ENCODE results near the gene COL5A1. TPM values are rescaled to one million over a fixed set of nuclear protein-coding genes. Genes with fewer than 3 reads are reported as not detected.
"Not testable (repeated sequence)": the region's sequence is repeated elsewhere in the genome, so short reads cannot be mapped to it uniquely, and the experiment has no call there.

The COL5A1 gene
- polyA plus RNA-seq, 12 donors: 97.3 to 862 (median 434) TPM

DNA sequence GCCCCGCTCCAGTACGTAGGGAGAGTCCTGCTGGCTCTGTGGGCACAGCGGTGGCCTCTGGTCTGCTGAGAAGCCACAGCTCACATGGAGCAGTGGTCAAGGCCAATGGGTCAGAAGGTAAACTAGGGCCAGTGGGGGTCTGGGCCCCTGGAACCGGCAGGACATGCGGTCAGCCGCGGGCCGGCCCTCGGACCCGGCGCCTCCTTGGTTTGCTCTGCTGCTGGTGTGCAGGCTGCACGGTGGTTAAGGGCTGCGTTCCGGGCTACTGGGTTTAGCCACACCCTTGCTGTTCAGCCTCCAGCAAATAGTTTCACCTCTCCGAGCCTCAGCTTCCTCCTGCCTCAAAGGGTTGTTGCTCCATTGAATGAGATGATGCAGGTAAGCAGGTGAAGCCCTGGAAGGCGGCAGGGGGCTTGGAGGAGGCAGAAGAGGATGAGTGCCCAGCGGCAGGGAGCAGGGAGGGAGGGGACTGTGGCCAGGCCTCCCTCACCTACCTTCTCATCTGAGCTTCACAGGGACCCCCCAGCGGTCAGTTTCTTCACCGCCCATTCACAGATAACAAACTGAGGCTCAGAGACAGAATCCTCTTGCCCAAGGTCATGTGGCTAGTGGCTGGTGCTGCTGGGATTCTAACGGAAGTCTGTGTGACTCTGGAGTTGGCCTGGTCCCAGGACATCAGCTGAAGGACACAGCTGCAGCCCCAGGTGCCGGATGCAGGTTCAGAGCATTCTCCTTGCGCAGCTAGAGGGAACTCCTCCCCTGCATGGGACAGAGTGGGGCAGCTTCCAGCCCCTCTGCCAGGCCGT, 3.7 kb upstream of the COL5A1 start:
- no peak for DNase-seq

DNA sequence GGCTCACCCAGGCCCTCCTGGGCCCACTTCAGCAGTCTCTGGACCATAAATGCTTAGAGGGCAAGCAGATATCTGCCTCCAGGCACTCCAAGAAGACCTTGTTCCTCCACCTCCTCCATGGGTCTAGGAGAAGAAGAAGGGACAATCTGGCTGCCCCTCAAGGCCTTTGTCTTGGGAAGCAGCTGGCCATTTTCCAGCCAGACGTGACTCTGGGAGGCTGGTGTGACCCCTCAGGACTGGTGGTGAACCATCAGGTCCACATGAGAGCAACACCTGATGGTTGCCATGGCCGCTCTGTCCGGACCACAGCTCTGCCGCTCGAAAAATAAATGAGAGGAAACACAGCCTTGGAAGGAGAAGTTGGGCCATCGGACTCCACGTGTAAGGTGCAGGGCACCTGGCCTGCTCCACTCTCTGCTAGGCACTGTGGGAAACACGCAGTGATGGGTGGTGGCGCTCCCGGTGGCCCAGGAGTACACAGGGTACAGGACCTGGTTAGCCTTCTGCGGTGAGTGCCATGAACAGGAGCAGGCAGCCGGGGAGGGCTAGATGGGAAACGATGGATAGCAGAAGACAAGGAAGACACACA, 3.0 kb upstream of the COL5A1 start:
- no peak for DNase-seq

DNA sequence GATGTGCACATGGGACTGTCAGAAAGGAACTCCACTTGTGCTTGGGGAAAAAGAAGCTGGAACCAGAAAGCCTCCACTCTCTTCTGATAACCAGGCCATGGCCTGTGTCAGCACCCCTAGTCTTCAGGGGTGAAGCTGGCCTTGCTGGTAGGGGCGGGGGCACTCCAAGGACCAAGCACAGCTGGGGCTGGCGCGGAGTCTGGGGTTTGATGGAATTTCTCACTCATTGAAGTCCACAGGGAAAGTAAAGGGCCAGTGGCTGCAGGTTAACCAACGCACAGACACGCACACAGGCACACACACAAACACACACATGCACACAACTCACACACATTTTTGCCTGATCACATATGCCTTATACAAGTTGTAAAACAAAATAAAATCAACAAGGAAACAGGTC, 1.6 kb upstream of the COL5A1 start:
- DNase-seq: no peak

DNA sequence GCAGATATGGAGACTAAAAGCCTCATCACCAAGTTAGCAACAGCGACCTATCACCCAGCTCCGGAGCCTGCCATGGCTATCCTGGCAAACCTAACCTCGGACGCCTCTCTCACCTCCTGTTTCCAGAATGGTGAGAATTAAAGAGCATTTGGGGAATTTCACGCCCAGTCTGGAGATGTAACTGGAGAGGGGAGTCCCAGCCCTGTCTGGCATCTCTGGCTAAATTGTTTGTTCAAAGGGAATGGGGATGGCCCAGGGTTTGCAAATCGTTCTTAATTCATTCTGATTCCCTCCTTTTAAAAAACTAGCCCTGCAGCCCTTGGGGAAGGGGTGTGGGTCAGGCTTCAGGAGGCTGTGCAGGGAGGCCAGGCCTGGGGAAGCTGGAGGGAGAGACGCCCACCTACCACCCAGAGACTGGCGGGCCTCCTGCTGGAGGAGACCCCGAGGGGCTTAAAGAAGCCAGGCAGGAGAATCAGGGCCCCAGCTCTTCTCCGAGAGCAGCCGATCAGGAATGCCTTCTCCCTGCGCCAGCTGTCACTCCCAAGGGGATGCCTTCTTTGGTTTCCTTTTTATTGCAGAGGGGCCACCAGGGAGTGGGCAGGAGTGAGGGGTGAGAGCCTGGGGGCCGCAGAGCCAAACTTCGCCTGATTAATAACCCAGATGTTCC, 964 bp upstream of the COL5A1 start:
- DNase-seq: no peak

DNA sequence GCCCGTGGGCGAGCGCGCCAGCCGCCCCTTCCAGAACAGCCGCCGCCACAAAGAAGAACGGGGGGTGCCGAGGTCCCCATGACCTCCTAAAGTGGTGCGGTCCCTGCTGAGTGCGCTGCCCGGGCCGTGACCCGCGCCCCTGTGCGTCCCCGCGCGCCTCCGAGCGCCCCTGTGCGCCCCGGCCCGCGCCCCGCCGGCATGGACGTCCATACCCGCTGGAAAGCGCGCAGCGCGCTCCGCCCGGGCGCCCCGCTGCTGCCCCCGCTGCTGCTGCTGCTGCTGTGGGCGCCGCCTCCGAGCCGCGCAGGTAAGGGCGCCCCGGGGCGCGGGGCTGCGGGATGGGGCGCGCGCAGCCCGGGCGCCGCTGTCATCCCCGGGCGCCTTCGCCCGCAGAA, 384 bp downstream of the COL5A1 start:
- no peak for DNase-seq

DNA sequence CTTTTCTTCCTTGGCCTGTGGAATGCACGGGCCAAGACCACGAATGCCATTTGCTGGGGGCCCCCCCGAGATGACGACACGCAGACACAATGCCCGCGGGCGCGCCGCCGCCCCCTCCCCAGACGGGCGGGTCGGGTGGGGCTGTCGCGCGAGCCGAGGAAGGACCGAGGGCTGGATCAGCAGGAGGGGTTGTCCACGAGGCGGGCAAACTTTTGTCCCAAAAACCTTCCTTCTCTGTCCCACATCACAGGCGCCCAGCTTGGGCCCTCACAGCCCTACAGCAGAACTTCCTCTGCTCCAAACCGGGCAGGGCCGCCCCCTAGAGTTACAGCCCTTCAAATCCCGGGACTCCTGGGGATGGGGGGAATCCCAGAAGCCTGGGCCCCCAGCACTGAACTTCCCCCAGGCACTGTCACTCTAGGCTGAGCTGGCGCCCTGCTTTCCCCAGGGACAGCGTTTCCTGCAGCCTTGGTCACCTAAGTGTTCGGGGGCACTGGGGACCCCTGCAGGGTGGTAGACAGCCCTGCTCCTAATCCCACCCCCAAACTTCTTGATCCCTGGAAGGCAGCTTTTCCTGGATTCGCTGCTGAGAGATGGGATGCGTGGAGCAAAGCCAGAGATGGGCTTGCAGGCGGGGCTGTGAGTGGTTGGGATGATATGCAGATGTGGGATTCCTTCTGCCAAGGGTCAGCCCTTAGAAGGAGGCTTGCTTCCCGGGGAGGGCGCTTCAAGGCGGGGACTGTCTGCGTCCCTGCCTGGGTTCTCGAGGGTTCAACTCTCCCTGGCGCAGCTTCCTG, 980 bp downstream of the COL5A1 start:
- peak; percentile 81 for DNase-seq

DNA sequence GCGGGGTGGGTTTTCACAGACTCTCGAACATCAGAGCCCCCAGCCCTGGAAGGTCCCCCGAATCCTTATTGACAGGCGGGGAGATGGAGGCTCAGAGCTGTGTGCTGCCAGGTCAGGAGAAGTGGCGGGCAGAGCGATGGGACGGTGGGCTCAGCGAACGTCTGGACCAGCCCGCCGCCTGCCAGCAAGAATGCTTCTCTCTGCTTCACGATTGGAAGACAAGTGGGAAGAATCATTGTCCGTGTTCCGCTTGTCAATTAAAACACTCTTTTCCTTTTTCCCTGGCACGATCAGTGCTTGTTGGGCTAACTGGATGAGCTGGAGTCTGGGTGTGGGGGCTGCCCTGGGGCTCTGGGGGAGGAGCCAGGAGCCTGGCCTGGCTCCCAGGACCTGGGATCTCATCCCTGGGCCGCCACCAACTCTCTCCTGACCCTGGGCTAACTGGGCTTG, 1.6 kb downstream of the COL5A1 start:
- DNase-seq: no peak

DNA sequence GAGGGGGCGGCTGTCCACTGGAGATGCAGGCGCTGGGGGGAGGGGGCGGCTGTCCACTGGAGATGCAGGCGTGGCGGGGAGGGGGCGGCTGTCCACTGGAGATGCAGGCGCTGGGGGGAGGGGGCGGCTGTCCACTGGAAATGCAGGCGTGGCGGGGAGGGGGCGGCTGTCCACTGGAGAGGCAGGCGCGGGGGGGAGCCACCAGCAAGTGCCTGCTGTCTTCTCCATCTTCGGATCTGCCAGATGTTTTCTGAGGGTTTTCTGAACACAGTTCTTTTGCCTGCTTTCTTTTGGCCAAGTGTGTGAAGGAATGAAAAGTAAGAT, 2.8 kb downstream of the COL5A1 start:
- DNase-seq: not testable (repeated sequence)

DNA sequence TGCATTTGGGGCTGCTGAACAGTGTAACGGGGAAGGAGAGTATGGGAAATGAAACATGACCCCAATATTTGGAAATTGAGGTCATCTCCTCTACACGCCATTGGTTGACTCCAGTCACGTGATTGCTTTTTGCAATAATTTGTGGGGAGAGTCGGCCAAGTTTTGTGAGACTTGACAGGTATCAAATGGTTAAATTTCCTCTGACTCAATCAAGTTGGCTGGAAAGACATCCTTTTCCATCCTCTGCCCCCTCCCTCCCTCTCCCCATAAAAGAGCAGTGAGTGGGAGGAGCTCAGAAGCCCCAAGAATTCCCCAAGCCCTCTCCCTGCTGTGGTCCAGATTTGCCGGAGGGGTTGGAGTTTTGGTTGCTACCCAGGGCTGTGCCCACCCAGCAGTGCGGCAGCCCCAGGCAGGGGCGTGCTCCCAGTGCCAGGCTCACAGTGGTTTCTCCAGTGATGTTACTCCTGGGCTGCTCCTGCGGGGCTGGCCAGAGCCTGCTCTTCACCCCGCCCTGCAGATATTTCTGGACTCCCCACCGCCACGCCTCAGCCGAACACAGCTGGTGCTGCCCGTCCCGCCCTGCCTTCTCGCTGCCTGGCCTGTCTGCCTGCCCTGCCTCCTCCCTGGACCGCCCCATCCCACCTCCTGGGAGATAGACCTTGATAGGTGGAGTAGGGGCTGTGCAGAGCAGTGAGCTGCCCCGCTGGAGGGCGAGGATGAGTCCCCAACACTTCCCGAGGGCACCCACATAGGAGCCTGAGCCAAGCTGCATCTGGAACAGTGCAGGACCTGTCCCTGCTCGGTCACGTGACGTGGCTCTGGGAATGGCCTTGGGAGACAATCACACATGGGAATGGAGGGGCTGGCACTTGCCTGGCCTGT, 3.4 kb downstream of the COL5A1 start:
- DNase-seq: peak; percentile 96

DNA sequence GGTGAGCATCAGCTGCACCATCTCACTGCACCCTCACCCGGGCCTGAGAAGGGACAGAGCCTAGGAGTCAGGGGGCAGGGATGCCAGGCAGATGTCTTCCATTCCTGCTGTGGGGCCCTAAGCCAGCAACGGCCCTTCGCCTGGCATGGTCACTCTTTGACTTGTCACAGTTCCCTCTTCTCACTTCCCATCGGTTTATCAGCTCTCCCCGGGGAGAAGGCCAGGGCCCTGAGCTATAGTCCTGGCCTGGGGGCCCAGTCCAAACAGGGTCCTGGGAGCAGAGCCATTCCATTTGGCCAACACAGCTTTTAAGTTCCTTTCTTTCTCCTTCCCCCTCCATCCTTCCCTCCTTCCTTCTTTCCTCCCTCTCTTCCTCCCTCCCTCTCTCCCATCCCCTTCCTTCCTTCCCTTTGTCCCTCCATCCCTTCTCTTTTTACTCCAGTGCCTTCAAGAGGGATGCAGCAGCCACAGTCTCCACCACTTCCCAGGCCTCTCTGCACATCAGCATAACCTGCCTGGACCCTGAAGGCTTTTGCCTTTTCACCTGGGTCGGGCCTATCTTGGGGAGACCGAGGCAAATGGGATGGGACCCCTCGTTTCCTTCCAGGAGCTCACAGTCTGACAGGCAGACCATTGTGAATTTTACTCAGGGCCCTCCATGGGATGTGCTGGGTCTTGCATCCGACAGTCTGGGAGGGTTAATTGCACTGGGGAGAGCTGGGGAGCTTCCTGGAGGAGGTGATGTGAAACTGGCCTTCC, 4.2 kb downstream of the COL5A1 start:
- no peak for DNase-seq

DNA sequence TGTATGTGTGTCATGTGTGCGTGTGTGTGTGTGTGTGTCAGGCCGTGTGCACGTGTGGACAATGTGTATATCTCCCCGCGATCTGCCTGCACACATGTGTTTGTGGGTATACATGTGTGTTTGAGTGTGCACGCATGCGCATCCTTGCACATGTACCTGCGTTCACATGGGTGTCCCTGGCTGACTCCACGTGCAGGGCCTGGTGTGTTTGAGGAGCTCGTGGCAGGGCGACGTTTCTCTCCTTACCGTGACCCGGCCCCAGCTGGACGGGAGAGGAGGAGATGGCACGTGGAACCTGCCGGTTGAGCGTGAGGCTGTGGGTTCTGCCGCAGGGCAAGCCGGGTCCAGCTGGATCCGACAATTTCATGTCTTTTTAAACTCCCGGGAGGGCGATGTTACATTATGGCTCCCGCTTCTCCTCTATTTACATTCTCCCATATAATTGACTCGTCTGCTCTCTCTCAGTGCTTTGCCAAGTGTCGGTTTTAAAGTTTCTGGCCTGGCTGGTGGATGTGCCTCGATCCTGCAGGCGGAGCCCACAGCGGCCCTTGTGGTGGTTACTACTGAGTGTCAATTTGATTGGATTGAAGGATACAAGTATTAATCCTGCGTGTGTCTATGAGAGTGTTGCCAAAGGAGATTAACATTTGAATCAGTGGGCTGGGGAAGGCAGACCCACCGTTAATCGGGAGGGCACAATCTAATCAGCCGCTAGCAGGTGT, 5.9 kb downstream of the COL5A1 start:
- no peak for DNase-seq

DNA sequence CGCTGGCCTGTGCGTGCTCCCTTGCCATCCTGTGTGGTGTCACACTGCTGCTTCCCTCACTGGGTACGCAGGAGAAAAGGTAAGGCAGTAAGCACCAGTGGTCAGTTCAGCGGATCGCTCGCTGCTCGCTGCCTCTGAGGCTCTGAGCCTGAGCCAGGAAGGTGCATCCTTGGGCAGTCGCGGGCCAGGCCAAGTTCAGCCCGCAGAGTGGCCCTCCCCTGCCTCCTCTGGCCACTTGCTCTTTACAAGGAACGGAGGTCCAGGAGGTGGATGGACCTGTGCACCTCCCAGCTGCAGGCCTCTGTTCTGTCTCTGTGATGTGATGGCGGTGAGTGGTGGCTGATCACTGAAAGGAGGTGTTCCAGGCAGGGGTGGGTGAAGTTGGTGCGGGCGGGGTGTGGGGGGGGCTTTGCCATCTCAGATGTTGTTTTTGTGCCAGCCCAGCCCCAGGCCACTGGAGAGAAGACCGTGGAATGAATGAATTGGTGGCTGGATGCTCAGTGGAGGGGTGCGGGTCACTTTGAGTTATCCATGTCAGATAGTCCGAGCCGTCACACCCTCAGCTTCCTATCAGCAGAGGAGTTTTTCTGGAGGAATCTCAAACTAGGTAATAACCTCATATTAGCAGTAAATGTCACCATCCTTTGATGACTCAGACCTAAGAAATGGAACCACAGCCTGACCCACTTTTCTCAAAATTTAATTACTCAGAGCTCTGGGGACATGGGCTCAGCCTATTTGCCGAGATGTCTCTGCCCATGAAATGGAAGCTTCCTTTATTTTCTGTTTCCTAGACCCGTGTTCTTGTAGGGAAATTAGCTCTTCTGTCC, 7.3 kb downstream of the COL5A1 start:
- no peak for DNase-seq

DNA sequence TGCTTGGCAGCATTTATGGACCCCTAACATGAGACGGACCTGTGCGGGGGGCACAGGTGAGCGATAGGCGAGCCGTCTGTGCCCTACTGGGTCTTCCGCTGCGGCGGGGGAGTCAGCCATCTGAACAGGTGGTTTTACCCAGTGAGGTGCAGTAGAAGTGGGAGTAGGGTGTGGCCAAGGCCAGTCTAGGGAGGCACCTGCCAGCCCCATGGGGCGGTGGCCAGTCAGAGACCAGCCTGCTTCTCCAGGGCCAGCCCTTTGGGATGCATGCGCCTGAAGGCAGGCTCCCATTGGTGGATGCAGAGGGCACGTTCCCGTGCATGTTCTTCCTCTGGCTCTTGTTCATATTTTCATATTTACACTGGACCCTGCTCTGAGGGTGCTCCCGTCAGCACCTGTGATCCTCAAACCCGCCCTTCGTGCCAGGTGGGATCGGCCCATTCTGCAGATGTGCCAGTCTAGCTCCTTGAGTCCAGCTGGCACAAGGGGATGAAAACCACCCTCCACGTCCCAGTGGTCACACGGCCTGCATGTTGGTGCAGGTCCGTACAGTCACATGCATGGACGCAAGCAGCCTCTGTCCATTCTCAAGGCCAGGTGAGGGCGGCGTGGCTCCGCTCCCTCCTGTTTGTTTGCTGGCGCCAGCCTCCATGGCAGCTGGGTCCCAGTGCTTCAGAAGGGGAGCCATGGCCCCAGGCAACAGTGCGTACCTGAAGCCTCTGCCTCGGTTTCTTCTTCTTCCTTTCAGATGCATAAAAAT, 9.0 kb downstream of the COL5A1 start:
- DNase-seq: no peak

DNA sequence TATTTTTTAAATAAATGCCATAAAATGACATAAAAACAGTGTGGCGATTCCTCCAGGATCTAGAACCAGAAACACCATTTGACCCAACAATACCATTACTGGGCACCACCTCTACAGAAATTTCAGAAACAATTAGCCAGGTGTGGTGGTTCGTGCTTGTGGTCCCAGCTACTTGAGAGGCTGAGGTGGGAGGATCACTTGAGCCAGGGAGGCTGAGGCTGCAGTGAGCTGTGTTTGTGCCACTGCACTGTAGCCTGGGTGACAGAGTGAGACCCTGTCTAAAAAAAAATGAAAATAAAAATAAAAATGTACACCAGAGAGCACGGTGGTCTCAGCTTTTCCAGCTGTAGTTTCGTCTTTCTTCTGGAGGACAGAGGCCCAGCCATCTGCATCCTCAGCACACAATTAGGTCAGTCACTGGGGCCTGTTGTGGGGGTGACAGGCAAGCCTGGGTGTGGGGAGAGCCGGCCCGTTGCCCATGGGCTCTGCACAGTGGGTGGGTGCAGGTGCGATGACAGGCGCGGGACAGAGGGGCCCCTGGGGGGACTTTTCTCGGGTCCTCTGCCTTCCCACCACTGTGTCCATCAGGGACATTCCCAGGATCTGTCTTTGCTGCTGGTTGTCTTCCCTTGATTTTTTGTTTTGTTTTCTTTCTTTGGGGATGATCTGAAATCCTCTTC, 9.8 kb downstream of the COL5A1 start:
- no peak for DNase-seq

DNA sequence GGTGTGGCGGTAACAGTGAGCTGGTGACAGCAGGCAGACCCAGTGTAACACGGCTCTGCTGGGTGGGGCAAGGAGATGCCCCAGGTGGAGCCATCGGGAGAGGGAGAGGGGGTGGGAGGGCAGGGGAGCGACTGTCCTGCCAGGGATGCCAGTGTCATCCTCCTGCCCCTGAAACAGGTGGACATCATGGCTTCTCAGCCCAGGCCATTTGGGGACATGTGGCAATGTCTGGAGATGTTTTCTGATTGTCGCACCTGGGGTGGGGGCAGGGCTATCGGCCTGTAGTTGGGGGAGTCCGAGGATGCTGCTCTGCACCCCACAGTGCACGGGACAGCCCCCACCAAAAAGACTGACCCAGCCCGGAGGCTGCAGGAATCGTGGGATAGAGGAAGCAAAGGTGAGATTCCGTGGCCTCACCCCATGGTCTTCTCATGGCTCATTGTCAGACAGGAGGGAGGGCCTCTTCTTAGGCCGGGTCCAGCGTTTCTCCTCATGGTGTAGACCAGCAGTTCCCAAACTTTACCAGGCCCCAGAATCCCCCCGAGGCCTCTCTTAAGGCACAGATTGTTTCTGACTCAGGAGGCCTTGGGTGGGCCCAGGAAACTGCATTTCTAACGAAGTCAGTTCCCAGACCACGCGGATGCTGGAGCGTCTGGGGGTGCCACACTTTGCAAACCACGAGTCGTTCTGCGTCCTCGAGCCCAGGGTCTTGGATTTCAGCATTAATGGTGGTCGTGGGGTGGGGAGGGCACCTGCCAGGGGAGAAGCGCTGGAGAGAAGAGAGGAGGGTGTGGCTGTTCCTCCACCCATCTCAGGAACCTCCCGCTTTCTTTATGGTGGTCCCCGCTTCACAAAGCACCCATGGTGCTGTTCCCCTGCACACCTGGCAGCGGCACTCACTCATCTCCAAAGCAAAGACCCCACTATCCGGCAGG, 11.0 kb downstream of the COL5A1 start:
- no peak for DNase-seq

DNA sequence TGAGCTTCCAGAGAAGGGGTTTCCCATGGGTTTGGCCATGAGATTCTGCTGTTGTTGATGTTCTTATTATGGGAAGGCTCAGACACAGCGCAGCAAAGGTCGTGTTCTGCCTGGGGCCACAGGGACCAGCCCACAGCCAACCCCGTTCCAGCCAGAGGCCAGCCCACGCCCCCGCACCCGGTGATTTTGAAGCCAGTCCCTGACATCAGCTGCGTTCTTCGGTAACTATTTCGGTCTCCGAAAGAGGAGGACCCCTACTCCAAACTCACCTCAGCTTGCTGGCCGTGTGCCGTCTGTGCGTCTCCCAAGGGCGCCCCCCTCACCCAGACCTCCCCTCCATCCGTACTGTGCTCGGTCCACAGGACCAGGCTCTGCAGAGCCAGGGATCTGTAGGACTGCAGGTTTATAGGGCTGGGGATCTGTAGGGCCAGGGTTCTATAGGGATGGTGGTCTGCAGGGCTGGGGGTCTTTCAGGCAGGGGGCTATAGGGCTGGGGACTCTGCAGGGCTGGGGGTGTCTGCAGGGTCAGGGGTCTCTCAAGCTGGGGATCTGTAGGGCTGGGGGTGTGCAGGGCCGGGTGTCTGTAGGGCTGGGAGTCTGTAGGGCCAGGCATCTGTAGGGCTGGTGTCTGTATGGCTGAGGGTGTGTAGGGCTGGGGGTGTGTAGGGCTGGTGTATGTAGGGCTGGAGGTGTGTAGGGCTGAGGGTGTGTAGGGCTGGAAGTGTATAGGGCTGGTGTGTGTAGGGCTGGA, 11.8 kb downstream of the COL5A1 start:
- no peak for DNase-seq

Data from muscle of arm (tissue), 12 donors.